SK-N-DZ (cell line): ENCODE data around the gene KCNJ14.
"Not testable (repeated sequence)": the region's sequence is repeated elsewhere in the genome, so short reads cannot be mapped to it uniquely, and the experiment has no call there.

Source experiments
- DNase-seq: peaks from one replicate; pipeline ENCODE4 v3.0.0-alpha.2; 2015; ENCODE audit warnings: low spot score

KCNJ14 gene

GRCh38 chr19:48470856-48471255 is 15.5 kb downstream of the KCNJ14 start:
- no peak for DNase-seq

GRCh38 chr19:48471836-48472235 is 16.5 kb downstream of the KCNJ14 start:
- no peak for DNase-seq

GRCh38 chr19:48473161-48473966 is 18.0 kb downstream of the KCNJ14 start:
- no peak for DNase-seq

DNA sequence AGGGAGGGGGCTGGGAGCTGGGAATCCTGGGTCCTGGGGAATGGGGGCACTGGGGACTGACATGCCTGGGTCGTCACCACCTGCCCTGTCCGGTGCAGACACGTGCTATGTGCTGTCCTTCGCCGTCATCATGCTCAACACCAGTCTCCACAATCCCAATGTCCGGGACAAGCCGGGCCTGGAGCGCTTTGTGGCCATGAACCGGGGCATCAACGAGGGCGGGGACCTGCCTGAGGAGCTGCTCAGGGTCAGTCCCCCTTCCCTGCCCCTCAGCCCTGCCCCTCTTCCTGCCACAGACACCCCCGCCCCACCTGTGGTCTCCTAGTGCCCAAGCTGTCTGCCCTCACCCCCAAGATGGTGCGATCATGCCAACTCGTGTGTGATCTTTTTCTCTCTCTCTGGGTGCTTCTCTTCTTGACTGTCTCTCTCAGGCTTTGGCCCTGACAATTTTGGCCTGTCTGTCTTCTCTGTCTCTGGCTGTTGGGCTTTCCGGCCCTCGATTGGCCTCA is 18.8 kb downstream of the KCNJ14 start:
- no peak for DNase-seq

GRCh38 chr19:48475369-48476068 is 20.1 kb downstream of the KCNJ14 start:
- no peak for DNase-seq

GRCh38 chr19:48476176-48476575 is 20.8 kb downstream of the KCNJ14 start:
- no peak for DNase-seq

GRCh38 chr19:48477067-48477685 is 21.8 kb downstream of the KCNJ14 start:
- DNase-seq = no peak

- DNase-seq = no peak
Measured at GRCh38 chr19:48477698-48478338, 22.4 kb downstream of the KCNJ14 start.

DNA sequence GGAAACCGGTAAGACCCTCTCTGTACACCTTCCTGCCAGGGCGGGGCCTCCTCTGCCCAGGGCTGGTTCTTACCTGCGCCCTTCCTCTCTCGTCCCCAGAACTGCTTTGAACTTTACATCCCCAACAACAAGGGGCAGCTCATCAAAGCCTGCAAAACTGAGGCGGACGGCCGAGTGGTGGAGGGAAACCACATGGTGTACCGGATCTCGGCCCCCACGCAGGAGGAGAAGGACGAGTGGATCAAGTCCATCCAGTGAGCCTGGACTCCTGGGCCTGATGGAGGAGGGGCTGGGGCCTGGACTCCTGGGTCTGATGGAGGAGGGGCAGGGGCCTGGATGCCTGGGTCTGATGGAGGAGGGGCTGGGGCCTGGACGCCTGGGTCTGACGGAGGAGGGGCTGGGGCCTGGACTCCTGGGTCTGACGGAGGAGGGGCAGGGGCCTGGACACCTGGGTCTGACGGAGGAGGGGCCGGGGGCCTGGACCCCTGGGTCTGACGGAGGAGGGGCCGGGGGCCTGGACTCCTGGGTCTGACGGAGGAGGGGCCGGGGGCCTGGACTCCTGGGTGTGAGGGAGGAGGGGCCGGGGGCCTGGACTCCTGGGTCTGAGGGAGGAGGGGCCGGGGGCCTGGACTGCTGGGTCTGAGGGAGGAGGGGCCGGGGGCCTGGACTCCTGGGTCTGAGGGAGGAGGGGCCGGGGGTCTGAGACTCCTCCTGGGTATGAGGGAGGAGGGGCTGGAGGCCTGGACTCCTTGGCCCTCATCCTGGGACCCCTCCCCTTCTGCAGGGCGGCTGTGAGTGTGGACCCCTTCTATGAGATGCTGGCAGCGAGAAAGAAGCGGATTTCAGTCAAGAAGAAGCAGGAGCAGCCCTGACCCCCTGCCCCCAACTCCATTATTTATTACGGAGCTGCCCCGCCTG is 23.2 kb downstream of the KCNJ14 start:
- DNase-seq = no peak

- no peak for DNase-seq
Measured at GRCh38 chr19:48479686-48480085, 24.3 kb downstream of the KCNJ14 start.

DNA sequence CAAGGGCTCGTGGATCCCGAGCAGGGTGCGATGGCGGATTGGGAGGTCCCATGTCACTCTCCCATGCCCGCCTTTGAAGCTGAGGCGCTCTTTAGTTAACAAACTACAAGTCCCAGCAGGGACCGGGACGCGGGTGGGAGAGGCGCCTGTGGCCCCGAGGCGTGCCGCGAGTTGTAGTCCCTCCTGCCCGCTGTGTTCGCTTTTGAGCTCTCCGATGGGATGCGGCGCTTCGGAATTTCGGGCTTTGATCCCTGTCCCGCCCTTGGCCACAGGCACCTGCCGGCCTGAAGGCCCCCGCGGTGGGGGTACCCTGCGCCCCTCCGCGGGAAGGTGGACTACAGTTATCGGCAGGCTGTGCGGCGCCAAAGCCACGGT is 24.8 kb downstream of the KCNJ14 start:
- no peak for DNase-seq

- no peak for DNase-seq
Measured at GRCh38 chr19:48480558-48481500, 25.5 kb downstream of the KCNJ14 start.

DNA sequence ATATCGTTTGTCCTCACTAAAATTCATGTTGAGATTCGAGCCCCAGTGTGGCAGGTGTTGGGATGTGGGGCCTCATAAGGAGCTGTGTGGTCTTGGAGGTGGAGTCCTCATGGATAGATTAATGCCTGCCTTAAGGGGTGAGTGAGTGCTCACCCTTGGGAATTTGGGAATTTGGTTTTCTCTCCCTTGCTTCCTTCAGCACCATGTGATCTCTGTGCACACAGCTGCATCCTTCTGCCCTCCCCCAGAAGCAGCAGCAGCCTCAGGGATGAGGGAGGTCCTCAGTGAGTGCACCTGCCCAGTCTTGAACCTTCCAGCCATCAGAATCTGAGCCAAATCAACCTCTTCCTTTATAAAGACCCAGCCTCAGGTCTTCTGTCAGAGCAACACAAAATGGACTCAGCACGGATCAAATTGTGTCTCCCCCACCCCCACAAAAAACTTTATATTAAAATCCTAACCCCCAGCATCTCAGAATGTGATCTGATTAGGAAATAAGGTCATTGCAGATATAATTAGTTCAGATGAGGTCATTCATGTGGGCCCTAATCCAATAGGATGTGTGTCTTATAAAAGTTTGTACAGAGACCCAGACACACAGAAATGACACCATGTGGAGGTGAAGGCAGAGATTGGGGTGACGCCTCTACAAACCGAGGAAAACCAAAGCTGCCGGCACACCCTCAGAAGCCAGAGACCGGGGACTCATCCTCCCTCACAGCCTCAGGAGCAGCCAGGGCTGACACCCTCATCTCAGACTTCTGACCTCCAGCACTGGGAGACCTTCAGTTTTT is 26.7 kb downstream of the KCNJ14 start:
- no peak for DNase-seq

GRCh38 chr19:48483301-48483700 is 27.9 kb downstream of the KCNJ14 start:
- no peak for DNase-seq

DNA sequence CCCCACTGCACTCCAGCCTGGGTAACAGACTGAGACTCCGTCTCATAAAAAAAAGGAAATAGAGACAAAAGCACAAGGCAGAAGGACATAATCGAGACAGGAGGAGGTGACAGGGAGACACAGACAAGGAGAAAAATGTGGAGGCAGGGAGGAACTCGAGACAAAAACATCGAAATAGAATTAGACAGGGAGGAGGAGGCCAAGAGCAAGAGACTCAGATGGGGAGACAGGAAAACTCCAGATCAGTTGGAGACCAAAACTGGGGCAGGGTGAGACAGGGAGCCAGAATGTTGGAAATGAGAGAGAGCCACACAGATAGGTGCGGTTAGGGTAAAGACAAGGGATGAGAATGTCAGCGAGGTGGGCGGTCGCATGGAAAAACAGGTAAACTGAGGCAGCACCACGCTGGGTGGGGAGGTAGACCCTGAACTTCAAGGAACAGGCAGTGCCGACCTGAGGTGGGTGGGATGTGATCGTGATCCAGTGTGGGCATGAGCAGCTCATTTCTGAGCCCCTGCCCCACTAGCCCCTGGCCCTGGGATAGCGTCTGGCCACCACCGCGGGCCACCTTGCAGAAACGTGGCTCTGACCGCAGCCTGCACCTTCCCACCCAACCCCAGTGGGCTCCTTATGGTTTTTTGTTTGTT is 29.0 kb downstream of the KCNJ14 start:
- DNase-seq = no peak

- DNase-seq = no peak
Measured at GRCh38 chr19:48484931-48485612, 29.7 kb downstream of the KCNJ14 start.

DNA sequence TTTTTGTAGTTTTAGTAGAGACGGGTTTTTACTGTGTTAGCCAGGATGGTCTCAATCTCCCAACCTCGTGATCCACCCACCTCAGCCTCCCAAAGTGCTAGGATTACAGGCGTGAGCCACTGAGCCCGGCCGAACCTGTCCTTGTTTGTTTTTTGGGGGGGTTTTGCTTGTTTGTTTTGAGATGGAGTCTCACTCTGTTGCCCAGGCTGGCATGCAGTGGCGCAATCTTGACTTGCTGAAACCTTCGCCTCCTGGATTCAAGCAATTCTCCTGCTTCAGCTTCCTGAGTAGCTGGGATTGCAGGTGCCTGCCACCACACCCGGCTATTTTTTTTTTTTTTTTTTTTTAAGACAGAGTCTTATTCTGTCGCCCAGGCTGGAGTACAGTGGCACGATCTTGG is 31.3 kb downstream of the KCNJ14 start:
- DNase-seq = not testable (repeated sequence)

DNA sequence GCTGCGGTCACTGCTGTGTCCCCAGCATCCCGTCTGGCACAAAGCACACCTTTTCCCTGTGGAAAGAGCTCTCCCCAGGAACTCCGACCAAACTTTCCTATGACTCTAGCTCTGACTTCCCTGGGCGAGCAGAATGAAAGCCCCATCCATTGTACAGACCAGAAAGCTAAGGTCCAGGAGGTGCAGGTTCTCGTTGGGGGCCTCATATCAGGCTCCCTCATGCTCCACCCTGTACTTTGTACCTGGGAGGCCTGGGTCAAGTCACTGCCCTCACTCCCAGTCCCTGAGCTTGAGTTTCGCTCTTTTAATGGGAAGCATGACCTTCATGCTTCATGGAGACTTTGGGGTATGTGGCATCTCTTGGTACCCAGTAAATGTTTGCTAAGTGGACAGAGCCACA is 32.2 kb downstream of the KCNJ14 start:
- DNase-seq = no peak
